SK-N-SH treated with all-trans-retinoic acid at 6 μM for 48 hours (cell line): ENCODE data around the gene GPHN.

Experiments
- ATAC-seq: fragments of 200-7000 bp; cut with Tn5 transposase; 3 replicates; pipeline ENCODE4 v1.9.1; 2020; ENCODE audit warnings: mild to moderate bottlenecking, moderate library complexity
- ARNTL ChIP-seq: fragments of 450-650 bp; formaldehyde crosslinking; IDR thresholded peaks from 2 replicates; pipeline ENCODE4 v1.5.0; 2020; ENCODE audit warnings: low read depth, mild to moderate bottlenecking, moderate library complexity, borderline replicate concordance
- BACH2 ChIP-seq: fragments of 250-450 bp; sonication (Bioruptor Pico); IDR thresholded peaks from 2 replicates; pipeline ENCODE4 v1.9.0; 2021; ENCODE audit warnings: mild to moderate bottlenecking, borderline replicate concordance
- CSDC2 ChIP-seq: fragments of 250-450 bp; sonication (Bioruptor Pico); IDR thresholded peaks from 2 replicates; pipeline ENCODE4 v1.5.0; 2020; ENCODE audit warnings: mild to moderate bottlenecking, moderate library complexity
- ESRRG ChIP-seq: fragments of 250-450 bp; sonication (Bioruptor Pico); IDR thresholded peaks from 2 replicates; pipeline ENCODE4 v1.6.1; 2021; ENCODE audit warnings: mild to moderate bottlenecking
- GLIS3 ChIP-seq: fragments of 250-450 bp; sonication (Bioruptor Pico); IDR thresholded peaks from 2 replicates; pipeline ENCODE4 v1.5.0; 2020; ENCODE audit warnings: mild to moderate bottlenecking, moderate library complexity
- ISL1 ChIP-seq: fragments of 250-450 bp; sonication (Bioruptor Pico); IDR thresholded peaks from 2 replicates; pipeline ENCODE4 v2.1.2; 2022; ENCODE audit warnings: mild to moderate bottlenecking, moderate library complexity
- OSR1 ChIP-seq: fragments of 250-450 bp; sonication (Bioruptor Pico); IDR thresholded peaks from 2 replicates; pipeline ENCODE4 v1.8.0; 2022; ENCODE audit warnings: moderate library complexity, mild to moderate bottlenecking, inconsistent platforms
- PPARA ChIP-seq: fragments of 250-450 bp; sonication (Bioruptor Pico); IDR thresholded peaks from 2 replicates; pipeline ENCODE4 v1.5.0; 2020; ENCODE audit warnings: mild to moderate bottlenecking, borderline replicate concordance
- RARB ChIP-seq: fragments of 250-450 bp; sonication (Bioruptor Pico); IDR thresholded peaks from 2 replicates; pipeline ENCODE4 v1.8.0; 2021; ENCODE audit warnings: mild to moderate bottlenecking, moderate library complexity
- SNAI2 ChIP-seq: fragments of 250-450 bp; sonication (Bioruptor Pico); IDR thresholded peaks from 2 replicates; pipeline ENCODE4 v1.5.0; 2020; ENCODE audit warnings: mild to moderate bottlenecking, moderate library complexity
- TOX ChIP-seq: fragments of 250-450 bp; sonication (Bioruptor Pico); IDR thresholded peaks from 2 replicates; pipeline ENCODE4 v1.8.0; 2021; ENCODE audit warnings: mild to moderate bottlenecking, moderate library complexity, borderline replicate concordance
- ZFP30 ChIP-seq: fragments of 450-650 bp; formaldehyde crosslinking; IDR thresholded peaks from 2 replicates; pipeline ENCODE4 v1.5.0; 2022; ENCODE audit warnings: mild to moderate bottlenecking, moderate library complexity
- ZNF565 ChIP-seq: fragments of 450-650 bp; formaldehyde crosslinking; conservative IDR thresholded peaks from 2 replicates; pipeline ENCODE4 v1.5.0; 2020; ENCODE audit warnings: low read depth, mild to moderate bottlenecking, moderate library complexity
- ZNF70 ChIP-seq: fragments of 450-650 bp; formaldehyde crosslinking; IDR thresholded peaks from 2 replicates; pipeline ENCODE4 v1.5.0; 2020; ENCODE audit warnings: mild to moderate bottlenecking, moderate library complexity
- ZNF8 ChIP-seq: fragments of 450-650 bp; formaldehyde crosslinking; IDR thresholded peaks from 2 replicates; pipeline ENCODE4 v1.5.0; 2020; ENCODE audit warnings: mild to moderate bottlenecking, moderate library complexity
- TF ChIP-seq, protein P1 (sequence below): fragments of 250-450 bp; sonication (Bioruptor Pico); IDR thresholded peaks from 2 replicates; pipeline ENCODE4 v1.8.0; 2020; ENCODE audit warnings: mild to moderate bottlenecking, moderate library complexity, borderline replicate concordance
- TF ChIP-seq, protein P2 (sequence below): fragments of 250-450 bp; sonication (Bioruptor Pico); IDR thresholded peaks from 2 replicates; pipeline ENCODE4 v1.5.1; 2021; ENCODE audit warnings: mild to moderate bottlenecking, moderate library complexity
- TF ChIP-seq, protein P3 (sequence below): fragments of 250-450 bp; sonication (Bioruptor Pico); IDR thresholded peaks from 2 replicates; pipeline ENCODE4 v1.5.1; 2020; ENCODE audit warnings: low read depth, mild to moderate bottlenecking, moderate library complexity

Gene GPHN

DNA sequence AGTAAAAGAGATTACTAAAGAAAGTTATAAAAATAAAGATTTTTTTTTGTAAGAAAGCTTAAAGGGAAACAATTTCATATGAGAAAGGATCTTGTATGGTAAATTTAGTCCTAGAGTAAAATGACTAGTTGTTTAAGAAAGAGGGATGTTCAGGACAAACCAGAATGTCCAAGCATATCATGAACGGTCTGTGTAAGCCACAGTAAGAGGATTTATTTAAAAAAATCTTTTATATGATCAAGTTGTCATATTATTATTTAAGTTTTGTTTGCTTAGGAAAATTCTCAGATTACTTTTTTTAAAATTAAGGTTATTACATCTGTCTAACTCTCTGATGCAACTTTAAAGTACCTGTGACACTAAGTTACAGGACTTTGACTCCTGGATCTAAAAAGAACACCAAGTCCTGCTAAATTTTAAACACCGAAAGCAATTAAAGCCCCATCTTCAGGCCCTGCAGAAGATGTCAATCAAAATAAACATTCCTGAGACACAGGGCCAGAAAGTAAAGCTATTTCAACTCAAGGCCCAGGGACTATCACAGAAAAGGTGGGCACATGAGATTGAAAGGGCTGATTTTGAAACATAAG lies 39.1 kb upstream of the GPHN start (continued):
- TF ChIP-seq, protein P1, sequence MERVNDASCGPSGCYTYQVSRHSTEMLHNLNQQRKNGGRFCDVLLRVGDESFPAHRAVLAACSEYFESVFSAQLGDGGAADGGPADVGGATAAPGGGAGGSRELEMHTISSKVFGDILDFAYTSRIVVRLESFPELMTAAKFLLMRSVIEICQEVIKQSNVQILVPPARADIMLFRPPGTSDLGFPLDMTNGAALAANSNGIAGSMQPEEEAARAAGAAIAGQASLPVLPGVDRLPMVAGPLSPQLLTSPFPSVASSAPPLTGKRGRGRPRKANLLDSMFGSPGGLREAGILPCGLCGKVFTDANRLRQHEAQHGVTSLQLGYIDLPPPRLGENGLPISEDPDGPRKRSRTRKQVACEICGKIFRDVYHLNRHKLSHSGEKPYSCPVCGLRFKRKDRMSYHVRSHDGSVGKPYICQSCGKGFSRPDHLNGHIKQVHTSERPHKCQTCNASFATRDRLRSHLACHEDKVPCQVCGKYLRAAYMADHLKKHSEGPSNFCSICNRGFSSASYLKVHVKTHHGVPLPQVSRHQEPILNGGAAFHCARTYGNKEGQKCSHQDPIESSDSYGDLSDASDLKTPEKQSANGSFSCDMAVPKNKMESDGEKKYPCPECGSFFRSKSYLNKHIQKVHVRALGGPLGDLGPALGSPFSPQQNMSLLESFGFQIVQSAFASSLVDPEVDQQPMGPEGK (CRISPR knock-in tag) = no peak
- TF ChIP-seq PPARA (CRISPR knock-in tag) (no peak), OSR1 (CRISPR knock-in tag) (no peak)

DNA sequence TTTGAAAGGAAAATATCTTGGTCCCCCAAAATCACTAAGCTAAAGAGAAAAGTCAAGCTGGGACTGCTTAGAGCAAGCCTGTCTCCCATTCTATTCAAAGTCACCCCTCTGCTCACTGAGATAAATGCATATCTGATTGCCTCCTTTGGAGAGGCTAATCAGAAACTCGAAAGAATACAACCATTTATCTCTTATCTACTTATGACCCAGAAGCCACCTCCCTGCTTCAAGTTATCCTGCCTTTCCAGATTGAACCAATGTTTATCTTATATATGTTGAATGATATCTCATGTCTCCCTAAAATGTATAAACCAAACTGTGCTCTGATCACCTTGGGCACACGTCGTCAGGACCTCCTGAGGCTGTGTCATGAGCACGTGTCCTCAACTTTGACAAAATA lies 36.4 kb upstream of the GPHN start:
- ATAC-seq = no peak
- TF ChIP-seq TOX (CRISPR knock-in tag) (no peak), RARB (CRISPR knock-in tag) (no peak), SNAI2 (CRISPR knock-in tag) (no peak), ARNTL (CRISPR knock-in tag) (no peak), OSR1 (CRISPR knock-in tag) (no peak), ZFP30 (CRISPR knock-in tag) (no peak), BACH2 (CRISPR knock-in tag) (no peak), ZNF8 (CRISPR knock-in tag) (no peak), PPARA (CRISPR knock-in tag) (no peak), ZNF565 (no peak), GLIS3 (CRISPR knock-in tag) (no peak), ISL1 (CRISPR knock-in tag) (no peak), CSDC2 (CRISPR knock-in tag) (no peak), ZNF70 (CRISPR knock-in tag) (no peak)
- TF ChIP-seq, protein P2, sequence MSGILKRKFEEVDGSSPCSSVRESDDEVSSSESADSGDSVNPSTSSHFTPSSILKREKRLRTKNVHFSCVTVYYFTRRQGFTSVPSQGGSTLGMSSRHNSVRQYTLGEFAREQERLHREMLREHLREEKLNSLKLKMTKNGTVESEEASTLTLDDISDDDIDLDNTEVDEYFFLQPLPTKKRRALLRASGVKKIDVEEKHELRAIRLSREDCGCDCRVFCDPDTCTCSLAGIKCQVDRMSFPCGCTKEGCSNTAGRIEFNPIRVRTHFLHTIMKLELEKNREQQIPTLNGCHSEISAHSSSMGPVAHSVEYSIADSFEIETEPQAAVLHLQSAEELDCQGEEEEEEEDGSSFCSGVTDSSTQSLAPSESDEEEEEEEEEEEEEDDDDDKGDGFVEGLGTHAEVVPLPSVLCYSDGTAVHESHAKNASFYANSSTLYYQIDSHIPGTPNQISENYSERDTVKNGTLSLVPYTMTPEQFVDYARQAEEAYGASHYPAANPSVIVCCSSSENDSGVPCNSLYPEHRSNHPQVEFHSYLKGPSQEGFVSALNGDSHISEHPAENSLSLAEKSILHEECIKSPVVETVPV (CRISPR knock-in tag) = no peak
- TF ChIP-seq, protein P3, sequence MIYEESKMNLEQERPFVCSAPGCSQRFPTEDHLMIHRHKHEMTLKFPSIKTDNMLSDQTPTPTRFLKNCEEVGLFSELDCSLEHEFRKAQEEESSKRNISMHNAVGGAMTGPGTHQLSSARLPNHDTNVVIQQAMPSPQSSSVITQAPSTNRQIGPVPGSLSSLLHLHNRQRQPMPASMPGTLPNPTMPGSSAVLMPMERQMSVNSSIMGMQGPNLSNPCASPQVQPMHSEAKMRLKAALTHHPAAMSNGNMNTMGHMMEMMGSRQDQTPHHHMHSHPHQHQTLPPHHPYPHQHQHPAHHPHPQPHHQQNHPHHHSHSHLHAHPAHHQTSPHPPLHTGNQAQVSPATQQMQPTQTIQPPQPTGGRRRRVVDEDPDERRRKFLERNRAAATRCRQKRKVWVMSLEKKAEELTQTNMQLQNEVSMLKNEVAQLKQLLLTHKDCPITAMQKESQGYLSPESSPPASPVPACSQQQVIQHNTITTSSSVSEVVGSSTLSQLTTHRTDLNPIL (CRISPR knock-in tag) = no peak
- TF ChIP-seq, protein P1 (CRISPR knock-in tag) = no peak

GRCh38 chr14:66472251-66472650 lies 35.7 kb upstream of the GPHN start:
- no peak for ATAC-seq
- TF ChIP-seq ZNF8 (CRISPR knock-in tag) = no peak
- no peak for TF ChIP-seq SNAI2 (CRISPR knock-in tag)
- no peak for TF ChIP-seq TOX (CRISPR knock-in tag)
- no peak for TF ChIP-seq GLIS3 (CRISPR knock-in tag)
- TF ChIP-seq, protein P1 (CRISPR knock-in tag) = no peak
- no peak for TF ChIP-seq ESRRG (CRISPR knock-in tag)
- TF ChIP-seq, protein P2 (CRISPR knock-in tag) = no peak
- no peak for TF ChIP-seq CSDC2 (CRISPR knock-in tag)
- no peak for TF ChIP-seq PPARA (CRISPR knock-in tag)
- TF ChIP-seq RARB (CRISPR knock-in tag) = no peak
